NB4 (cell line): ENCODE measurements around the gene SRBD1.

Experiments used
- DNase-seq: peaks from one replicate; pipeline ENCODE4 v3.0.0; 2010; ENCODE audit warnings: low read depth
- H3K4me3 ChIP-seq: one replicate; pipeline ENCODE4 v1.5.1; 2011; ENCODE audit warnings: mild to moderate bottlenecking, low read depth, low read length, moderate library complexity
- CTCF ChIP-seq: IDR thresholded peaks from one replicate; pipeline ENCODE4 v1.5.1; 2012; ENCODE audit warnings: low read depth, low read length
- MAX ChIP-seq: IDR thresholded peaks from 2 replicates; pipeline ENCODE4 v1.6.1; 2011; ENCODE audit warnings: low read depth, low read length
- MYC ChIP-seq: IDR thresholded peaks from 2 replicates; pipeline ENCODE4 v1.6.1; 2011; ENCODE audit warnings: low read depth, low read length
- POLR2A ChIP-seq: IDR thresholded peaks from 2 replicates; pipeline ENCODE4 v1.6.1; 2011; ENCODE audit warnings: mild to moderate bottlenecking; ENCODE audit not compliant: insufficient read length; ENCODE audit errors: extremely low read depth

Gene SRBD1

GRCh38 chr2:45636008-45636407 is 24.9 kb upstream of the SRBD1 start:
- DNase-seq = no peak
- no peak overlapping the region for H3K4me3 ChIP-seq
- TF ChIP-seq MAX (no peak), CTCF (no peak), POLR2A (no peak), MYC (no peak)

GRCh38 chr2:45634223-45634622 is 23.2 kb upstream of the SRBD1 start:
- no peak overlapping the region for H3K4me3 ChIP-seq
- no peak for DNase-seq
- TF ChIP-seq MAX (no peak), CTCF (no peak), MYC (no peak), POLR2A (no peak)

- TF ChIP-seq POLR2A (no peak), CTCF (no peak), MYC (no peak)
- no peak for DNase-seq
- no peak overlapping the region for H3K4me3 ChIP-seq
These were observed 20.9 kb upstream of the SRBD1 start for GRCh38 chr2:45631955-45632354.

- TF ChIP-seq MAX (no peak), MYC (no peak), POLR2A (no peak), CTCF (no peak)
- H3K4me3 ChIP-seq = no peak overlapping the region
- DNase-seq = no peak
These were observed 20.3 kb upstream of the SRBD1 start for GRCh38 chr2:45631319-45631718.

DNA sequence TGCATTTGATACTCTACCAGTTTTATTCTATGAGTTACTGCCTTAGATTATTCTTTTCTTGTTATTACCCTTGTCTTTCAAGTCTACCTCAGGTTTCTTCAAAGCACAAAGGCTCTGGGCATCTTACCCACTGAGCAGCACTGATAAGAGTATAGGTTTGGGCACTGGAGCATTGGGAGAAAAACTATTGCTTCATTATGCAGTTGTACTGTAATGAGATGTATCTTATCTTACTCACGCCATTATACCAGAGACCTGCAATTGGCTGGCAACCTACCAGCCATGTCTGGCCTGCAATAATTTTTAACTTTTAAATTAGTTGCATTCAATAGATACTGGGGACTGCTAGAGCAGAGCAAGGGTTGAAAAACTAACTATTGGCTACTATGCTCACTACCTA is 18.9 kb upstream of the SRBD1 start:
- no peak for TF ChIP-seq MAX
- no peak for TF ChIP-seq MYC
- no peak for TF ChIP-seq CTCF
- no peak for TF ChIP-seq POLR2A
- no peak for DNase-seq
- H3K4me3 ChIP-seq = no peak overlapping the region

- no peak for DNase-seq
- TF ChIP-seq CTCF (no peak), POLR2A (no peak), MAX (no peak), MYC (no peak)
- no peak overlapping the region for H3K4me3 ChIP-seq
These were observed 16.8 kb upstream of the SRBD1 start for GRCh38 chr2:45627911-45628310.
